Measurements from ENCODE around the gene CORIN.

- TF ChIP-seq MAX (IDR thresholded peaks at IDR 0.05; ENCODE audit: low read depth) (no peak), RXRA (IDR thresholded peaks at IDR 0.05; ENCODE audit: borderline replicate concordance, low read depth) (no peak)
Observed at GRCh38 chr4:47763279-47763678, 74.6 kb downstream of the CORIN start.

Data from SK-N-SH (cell line).